HG03064 (cell line): ENCODE results near the gene RIPPLY3.
A peak's percentile ranks its signal among the peaks of the same experiment; 100 is the strongest.

Experiments
- ATAC-seq: cut with Tn5 transposase; IDR thresholded peaks from one replicate; pipeline ENCODE4 v1.9.1; 2021; ENCODE audit warnings: low read depth; ENCODE audit not compliant: unreplicated experiment

The RIPPLY3 gene, protein sequence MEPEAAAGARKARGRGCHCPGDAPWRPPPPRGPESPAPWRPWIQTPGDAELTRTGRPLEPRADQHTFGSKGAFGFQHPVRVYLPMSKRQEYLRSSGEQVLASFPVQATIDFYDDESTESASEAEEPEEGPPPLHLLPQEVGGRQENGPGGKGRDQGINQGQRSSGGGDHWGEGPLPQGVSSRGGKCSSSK

DNA sequence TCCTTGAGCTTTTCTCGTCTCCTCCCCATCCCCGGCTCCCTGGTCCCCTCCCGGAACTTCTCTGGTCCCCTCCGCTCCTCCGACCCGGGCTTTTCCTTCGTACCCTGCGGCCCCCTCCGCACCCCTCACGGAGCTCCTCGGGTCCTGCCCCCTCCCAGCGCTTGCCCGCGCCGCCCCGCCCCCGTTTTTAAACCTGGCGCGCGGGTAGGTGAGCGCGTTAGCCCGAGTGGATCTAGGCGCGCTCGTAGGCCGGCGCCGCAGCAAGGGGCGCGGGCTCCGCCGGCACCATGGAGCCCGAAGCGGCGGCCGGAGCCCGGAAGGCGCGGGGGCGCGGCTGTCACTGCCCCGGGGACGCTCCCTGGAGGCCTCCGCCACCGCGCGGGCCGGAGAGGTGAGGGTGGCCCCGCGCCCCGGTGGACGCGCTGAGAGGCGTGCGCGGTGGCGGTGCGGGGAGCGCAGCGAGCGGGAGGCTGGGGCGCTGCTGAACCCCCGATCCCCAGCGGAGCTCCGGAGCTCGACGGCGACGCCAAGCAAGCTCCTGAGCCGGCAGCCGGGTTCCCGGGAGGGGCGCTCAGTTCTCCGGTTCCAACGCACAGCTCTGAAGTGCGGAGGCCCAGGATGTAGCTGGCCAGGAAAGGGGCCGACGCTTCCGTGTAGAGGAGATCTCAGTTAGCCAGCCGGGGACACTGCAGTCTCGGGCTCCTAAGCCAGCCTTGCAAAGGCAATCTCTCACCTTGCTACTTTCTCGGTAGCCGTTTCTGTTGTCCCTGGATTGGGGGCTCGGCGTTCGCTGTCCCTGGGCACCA lies at the start of gene RIPPLY3:
RIPPLY3 (plus strand) TSS at position 217 of the 806 bp plus-strand sequence; CDS start at position 288, 71 bp downstream.
- no peak for ATAC-seq

DNA sequence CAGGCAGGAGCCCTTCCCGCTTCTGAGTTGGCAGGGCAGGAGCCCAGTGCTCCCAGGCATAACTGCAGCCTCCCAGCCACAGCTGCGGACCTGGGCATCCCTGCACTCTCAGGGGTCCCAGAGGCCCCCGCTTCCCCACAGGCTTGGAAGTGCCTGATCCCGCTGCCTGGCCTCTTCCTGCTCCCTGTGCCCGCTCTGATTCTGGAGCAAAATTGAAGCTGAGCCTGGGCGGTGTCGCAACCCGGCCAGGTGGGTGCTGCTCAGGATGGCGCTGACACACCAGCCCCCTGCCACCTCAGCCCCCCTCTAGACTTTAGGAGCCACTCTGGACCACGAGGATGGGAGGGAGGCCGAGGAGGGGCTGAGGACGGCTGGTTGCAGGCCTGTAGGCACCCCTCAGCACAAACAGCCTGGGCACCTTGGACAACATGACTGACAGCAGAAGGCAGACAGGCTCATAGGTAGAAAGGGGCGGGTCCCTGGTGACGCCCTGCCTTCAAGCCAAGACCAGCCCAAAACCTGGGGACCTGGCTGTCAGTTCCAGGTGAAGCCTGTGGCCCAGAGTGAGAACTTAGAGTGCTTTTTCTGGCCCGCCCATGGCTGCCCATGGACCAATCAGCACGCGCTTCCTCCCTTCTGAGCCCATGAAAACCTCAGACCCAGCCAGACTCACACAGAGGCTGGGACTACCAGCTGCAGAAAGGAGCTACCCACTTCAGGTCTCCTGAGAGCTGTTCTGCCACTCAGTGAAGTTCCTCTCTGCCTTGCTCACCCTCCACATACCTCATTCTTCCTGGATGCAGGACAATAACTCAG lies 47.3 kb upstream of the RIPPLY3 start:
- no peak for ATAC-seq

DNA sequence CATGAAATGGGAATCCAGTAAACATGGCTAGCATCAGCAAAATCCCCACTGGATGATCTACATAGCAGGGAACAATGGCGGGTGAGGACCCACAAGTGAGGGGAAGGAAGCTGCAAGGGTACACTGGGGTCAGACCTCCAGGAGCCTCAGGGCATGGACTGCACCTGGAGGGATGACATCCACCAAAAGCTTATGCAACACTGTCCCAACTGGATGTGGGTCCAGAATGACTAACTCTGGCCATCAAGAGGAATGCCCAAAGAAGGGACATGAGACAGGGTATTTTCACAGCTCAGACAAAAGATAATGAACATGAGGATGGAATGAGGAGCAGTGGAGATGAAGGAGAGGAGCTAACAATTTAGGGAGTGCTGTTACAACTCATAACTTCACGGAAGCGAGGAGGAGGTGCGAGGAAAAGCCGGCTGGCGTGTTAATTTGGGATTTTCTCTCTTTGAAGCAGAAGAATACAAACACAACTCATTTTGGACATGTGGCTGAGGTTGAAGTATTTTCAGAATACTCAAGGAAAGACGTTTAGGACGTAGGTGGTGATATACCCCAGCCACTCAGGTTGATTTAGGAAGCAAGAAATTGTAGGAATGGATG lies 45.7 kb upstream of the RIPPLY3 start:
- no peak for ATAC-seq

DNA sequence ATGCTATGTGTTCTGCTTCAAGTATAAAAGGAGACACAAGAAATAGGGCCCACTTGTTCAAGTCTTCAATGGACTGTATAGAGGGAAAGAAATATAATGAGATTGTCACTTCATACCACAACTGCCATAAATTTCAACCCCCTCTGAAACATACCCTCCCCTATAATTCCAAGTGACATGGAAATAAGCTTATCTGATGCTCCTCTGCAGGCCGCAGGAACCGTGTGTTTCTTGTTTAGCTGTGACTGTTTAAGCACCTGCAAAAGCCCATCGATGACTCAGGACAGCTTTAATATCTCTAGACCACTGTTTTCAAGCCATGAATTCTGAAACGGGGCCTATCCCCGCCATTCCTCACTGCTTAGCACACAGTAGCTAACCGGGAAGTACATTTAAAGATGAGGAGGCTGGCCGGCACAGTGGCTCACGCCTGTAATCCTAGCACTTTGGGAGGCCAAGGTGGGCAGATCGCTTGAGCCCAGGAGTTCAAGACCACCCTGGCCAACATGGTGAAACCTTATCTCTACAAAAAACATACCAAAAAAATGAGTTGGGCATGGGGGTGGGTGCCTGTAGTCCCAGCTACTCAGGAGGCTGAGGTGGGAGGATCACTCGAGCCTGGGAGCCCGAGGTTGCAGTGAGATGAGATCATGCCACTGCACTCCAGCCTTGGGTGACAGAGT lies 44.3 kb upstream of the RIPPLY3 start:
- ATAC-seq, result no peak

DNA sequence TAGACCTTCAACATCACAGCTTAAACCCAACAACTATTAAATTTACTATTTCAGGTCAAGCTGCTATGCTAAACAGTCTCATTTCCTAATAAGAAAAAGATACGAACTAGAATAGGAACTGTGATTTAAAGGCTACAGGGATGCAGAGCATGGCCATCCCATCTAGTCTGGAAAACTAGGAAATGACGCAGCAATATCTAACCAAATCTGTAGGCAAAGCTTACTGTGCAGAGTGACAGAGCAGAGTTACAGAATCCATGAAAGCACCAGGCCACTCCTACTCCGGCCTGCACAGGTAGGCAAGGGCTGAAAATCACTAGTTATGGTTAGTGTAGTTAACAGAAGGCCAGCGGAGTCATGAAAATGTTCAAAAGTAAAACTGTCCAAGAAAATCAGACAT lies 42.1 kb upstream of the RIPPLY3 start:
- ATAC-seq, result no peak

DNA sequence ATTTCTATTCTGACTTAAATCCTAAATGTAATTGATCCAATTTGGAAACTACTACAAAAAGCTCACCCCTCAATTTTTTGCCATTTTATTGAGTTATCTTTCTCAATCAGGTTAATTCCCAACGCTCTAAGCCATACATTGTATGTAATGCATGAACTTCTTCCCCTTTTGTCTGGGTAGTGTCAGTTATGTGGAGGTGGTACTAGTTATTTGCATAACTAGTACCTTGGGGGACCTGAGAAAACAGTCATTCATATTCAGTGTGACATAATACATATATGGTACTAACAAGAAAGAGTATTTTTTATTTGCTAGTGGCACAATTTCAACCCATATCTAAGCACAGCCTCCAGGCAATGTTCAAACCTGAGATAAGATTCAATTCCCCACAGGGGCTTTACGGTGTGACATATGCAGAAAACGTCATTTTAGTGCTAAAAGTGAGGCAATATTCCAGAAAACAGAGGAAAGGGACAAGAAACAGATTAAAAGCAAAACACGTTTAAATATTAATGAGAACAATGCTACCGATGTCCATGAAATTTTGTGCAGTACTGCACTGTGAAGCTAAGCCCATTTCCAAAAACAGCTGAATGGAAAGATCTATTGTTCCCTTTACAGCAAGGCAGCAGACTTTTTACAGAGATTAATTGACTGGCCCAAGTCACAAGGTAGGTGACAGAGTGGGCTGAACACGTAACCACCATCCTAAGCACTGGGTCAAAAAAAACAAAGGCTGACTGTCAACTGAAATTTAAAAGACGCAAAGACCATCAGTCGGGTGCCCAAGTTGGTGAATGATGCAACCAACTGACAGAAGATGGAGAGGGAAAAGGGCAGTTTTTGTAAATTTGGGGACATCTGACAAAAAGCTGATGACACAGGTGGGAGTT lies 41.4 kb upstream of the RIPPLY3 start:
- no peak for ATAC-seq

DNA sequence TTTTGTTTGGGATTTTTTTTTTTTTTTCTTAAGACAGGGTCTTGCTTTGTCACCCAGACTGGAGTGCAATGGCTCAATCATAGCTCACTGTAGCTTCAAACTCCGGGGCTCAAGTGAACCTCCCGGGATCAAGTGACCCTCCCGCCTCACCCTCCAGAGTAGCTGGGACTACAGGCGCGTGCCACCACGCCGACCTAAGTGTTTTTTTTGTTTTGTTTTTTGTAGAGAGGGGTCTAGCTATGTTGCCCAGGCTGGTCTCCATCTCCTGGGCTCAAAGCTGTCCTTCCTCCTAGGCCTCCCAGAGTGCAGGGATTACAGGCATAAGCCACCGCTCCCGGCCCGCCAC lies 40.8 kb upstream of the RIPPLY3 start:
- no peak for ATAC-seq

DNA sequence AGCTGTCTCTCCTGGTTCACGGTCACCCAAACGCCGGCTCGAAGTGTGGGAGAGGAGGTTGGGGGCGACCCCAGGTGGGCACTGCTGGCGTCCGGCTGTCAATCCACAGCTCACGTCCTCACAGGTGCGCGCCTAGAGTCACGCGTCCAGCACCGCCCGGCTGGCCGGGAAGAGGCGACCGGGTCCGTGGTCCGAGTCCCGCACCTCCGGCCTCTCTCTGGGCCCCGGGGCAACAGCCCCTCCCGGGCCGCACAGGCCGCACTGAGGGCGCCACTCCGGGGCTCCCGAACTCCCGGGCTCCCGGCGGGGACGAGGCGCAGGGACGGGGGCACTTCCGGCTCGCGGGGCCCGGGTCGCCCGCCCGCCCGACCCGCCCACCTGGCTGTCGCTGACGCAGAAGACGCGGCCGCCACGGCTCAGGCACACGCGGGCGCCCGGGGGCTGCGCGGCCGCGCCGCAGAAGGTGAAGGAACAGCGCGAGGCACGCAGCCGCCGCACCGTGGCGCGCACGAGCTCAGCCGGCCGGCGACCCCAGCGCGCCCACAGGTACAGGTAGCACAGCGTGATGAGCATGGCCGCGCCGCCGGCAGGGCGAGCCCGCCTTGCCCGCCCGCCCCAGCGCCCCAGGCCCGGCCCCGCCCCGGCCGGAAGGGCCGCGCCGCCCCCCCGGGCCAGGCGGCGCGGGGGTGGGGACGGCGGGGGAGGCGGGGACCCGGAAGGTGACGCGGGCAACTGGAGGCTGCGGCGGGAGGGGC lies 40.3 kb upstream of the RIPPLY3 start, which contains the start of gene HLCS:
HLCS (minus strand) TSS at position 604 of the 755 bp plus-strand sequence; CDS start at position 573, 31 bp downstream.
- ATAC-seq, result peak; percentile 74

DNA sequence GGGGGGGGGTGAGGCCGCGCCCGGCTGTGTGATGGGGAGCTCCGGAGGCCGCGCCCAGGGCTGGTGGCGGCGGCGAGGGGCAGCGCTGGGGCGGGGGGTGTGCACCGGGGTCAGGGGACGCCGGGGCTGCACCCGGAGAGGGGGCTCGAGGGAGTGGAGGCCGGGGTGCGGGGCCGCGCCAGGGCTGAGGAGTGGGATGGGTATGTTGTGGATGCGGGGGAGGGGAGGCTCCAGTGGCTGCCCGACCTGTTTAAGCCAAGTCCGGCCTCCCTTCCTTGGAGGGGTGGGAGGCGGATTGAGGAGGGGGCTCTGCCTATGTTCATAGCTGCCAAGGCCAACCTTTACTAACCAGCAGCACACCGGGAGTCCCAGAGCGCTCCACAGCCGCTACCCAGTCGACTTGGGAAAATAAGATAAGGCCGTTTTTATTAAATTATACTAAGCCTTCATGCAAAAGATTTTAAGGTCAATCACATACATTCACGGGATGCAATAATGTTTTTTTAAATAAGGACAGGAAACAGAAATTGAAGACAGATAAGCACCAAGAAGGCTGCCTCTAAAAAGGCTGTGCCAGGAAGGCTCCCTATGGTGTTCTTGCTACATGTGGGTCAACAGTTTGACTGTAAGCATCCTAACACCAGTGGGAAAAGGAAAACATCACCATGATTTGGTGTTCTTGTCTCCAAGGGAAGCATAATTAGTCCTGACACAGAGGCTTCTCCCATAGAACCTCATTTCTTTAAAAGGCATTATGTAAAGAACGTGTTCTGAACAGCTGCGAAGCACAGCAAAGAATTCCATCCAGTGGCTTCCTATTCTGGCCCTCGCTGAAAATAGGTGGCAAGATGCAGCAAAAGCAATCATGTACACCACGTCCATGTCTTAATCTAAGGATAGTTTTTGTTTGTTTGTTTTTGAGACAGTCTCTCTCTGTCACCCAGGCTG lies 39.4 kb upstream of the RIPPLY3 start:
- ATAC-seq, result peak; percentile 26

DNA sequence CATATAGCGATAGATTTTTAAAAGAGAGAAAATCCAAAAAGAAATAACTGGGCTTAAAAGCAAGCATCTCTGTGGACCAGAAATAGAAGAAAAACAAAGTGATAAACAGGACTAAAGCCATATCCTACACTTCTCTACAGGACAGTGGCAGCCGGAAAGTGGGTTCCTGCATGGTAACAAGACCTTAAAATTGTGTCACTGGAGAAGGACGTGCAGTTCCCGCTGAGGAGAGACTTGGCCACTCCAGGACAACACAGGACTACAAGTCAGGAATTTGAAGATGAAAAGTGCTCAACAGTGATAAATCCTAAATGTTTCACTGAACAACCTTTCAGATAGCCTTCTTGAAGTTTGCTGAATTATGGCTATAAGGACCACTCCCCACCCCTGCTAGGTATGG lies 38.1 kb upstream of the RIPPLY3 start:
- ATAC-seq, result no peak

DNA sequence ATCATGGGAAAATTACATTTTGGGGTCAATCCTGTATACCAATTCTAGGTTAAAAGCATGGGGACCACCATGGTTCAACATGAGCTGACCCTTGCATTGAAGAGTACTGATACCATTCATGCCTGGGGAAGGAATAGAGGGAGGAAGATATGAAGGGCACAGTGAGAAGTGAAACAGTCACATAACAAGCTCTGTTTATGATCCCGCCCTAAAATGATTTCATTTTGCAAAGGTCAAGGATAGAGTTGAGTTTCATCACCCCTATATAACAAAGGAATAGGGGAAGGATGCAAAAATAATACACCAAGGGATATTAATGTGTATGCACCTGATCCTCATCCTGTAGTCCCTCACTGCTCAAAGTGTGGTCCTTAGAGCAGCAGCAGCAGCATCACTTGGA lies 37.5 kb upstream of the RIPPLY3 start:
- no peak for ATAC-seq

DNA sequence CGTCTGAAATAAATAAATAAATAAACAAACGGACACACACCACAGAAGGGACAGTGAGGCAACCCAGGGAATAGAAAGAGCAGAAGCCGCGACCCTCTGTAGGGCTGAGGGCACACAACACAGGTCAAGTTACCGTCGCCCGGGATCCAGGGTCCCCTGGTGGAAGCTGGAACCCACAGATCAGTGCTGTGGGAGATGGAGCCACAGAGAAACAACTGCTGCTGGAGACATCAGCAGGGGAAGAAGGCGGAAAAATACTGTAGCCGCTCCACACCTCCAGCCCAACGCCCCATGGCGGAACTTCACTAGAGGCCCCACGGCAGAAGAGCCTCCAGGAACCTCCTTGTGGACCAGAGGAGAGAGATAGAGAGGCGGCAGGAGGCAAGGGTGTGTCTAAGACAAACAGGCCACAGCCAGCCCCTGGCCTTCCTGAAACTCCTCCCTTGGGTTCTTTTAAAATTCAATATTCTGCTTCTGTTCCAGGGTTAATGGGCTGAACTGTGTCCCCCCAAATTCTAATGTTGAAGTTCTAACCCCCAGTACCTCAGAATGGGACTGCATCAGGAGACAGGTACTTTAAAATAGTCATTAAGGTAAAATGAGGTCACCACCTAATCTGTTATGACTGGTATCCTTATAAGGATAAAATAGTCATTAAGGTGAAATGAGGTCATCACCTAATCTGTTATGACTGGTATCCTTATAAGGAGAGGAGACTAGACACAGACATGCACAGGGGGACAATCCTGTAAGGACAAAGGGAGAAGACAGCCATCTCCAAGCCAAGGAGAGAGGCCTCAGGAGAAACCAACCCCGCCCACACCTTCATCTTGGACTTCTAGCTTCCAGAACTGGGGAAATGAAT lies 32.3 kb upstream of the RIPPLY3 start:
- no peak for ATAC-seq

DNA sequence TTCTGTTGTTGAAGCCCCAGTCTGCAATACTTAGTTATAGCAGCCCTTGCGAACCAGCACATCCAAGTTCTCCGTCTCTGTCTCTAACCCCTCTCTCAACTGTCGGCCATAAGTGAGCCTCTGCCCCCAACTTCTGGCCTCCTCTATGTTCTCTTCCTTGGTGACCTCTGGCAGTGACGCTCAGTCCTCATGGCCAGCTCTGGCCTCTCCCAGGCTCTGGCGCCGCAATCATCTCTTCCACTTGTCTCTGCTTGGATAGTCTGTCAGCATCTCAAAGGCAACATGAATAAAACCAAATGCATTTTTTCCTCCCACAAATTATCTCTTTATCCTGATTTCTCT lies 31.7 kb upstream of the RIPPLY3 start:
- ATAC-seq, result no peak

DNA sequence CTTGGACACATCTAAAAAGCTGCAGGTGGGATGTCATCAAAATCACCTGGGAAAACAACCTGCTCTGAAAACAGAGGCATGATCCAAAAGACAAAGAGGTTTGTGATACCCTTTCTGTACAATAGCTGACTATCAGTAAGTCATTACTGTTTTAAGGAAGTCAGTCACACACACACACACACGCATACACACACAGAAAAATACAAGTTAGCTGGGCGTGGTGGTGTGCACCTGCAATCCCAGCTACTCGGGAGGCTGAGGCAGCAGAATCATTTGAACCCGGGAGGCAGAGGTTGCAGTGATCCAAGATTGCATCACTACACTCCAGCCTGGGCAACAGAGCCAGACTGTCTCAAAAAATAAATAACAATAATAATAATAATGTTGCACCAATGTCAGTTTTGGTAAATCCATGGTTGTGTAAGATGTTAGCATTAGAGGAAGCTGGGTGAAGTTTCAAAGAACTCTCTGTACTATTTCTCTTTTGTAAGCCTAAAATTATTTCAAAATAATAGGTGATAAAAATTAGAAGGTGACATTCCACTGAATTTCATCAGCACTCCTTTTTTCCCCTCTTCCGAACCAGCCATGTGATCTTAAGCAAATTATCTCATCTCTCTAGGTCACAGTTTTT lies 30.2 kb upstream of the RIPPLY3 start:
- no peak for ATAC-seq

DNA sequence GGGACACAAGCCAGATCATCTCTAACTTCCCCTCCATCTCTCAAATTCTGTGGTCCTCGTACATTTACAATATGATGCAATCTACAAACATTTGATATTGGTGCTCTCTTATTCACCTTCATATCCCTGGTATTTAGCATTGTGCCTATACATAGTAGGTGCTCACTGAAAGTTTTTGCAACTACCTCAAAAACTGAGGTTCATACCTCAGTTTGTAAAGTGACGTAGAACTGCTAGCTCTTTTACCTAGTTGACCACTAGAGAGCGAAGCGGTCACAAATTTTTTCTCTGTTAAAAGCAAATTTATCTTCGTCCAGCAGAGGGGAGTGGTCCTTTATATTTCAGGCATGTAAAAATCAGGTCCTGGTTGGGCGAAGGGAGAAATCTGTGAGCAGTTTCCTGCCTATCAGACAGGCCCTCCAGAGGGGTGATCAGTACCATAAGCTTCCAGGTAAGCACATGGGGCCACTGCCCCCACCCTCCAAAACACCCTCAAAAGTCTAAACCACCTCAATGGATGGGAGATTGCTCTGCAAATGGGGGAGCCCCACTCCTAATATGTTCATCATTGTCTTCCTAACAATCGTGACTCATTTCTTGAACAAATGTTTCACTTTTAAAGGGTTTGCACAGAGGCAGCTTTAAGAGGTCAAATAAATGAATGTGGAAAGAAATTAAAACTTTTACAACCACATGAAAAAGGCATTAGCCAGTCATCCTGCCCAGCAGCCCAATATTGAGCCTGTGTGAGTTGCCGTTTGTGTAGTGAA lies 29.4 kb upstream of the RIPPLY3 start:
- ATAC-seq, result no peak
